ENCODE data around the gene WDR33. TPM values are rescaled to one million over a fixed set of nuclear protein-coding genes. Genes with fewer than 3 reads are reported as not detected.
A peak's percentile ranks its signal among the peaks of the same experiment; 100 is the strongest.

The WDR33 gene
- total and polyA plus RNA-seq, 2 donors from 2014 or later, result 19.8 to 60.2 TPM

GRCh38 chr2:127769587-127769986, 41.4 kb downstream of the WDR33 start:
- Histone ChIP-seq H3K9me3 (ENCODE audit: control insufficient read depth in 2 of 3, insufficient read depth in 1 of 3, low read length in 3 of 3) (no peaks in the 10 kb centered on the region), H3K9ac (ENCODE audit: low read length in 3 of 3) (no peak overlapping the region), H3K4me3 (ENCODE audit: low read length in 3 of 3) (no peak overlapping the region), H3K4me1 (ENCODE audit: control insufficient read depth in 2 of 3, insufficient read depth in 2 of 3, low read depth in 1 of 3, low read length in 3 of 3) (peaks cover 2 to 4% (median 3%) of the 10 kb centered on the region in 3 donors), H3K36me3 (ENCODE audit: control insufficient read depth in 2 of 3, insufficient read depth in 3 of 3, low read length in 3 of 3) (peaks cover 5 to 23% (median 7%) of the 10 kb centered on the region in 3 donors), H3K27me3 (ENCODE audit: control insufficient read depth, insufficient read depth, low read length) (no peaks in the 10 kb centered on the region), H3K27ac (ENCODE audit: low read depth in 2 of 2, low read length in 2 of 2) (no peak overlapping the region)
- TF ChIP-seq CTCF (IDR thresholded peaks at IDR 0.05; ENCODE audit: borderline replicate concordance, extremely low read depth, insufficient read depth), result no peak
- DNase-seq (no peak), FAIRE-seq (no peak)
- intact Hi-C loops (cut with DNase I), result no loop called here

DNA sequence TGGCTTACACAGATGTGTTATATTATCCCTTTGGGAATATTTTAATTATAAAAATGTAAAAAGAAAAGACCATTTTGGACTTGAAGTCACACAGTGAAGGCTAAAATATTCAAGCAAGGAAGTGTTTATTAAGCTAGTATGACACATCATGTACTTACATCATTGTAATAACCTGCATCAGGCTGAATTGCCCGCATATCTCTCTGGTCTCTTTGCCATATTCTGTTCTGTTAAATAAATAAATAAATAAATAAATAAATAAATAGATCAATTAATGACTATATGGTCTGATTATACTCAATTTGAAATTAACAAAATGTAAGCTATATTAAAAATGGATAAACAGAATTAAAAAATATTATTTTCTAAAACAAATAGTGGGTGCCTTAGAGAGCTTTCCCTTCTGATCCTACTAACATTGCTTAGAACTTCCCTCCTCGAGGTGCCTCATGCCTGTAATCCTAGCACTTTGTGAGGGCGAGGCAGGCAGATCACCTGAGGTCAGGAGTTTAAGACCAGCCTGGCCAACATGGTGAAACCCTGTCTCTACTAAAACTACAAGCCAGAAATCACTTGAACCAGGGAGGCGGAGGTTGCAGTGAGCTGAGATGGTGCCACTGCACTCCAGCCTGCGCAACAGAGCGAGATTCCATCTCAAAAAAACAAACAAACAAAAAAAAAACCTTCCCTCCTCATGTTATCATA, 42.0 kb downstream of the WDR33 start:
- FAIRE-seq (peak; percentile 15), DNase-seq (no peak)
- H3K4me3 ChIP-seq (ENCODE audit: low read length in 3 of 3), result no peak overlapping the region
- H3K9me3 ChIP-seq (ENCODE audit: control insufficient read depth in 2 of 3, insufficient read depth in 1 of 3, low read length in 3 of 3), result no peaks in the 10 kb centered on the region
- intact Hi-C loops (cut with DNase I), result no loop called here
- peaks cover 2 to 4% (median 3%) of the 10 kb centered on the region in 3 donors for H3K4me1 ChIP-seq (ENCODE audit: control insufficient read depth in 2 of 3, insufficient read depth in 2 of 3, low read depth in 1 of 3, low read length in 3 of 3)
- H3K9ac ChIP-seq (ENCODE audit: low read length in 3 of 3), result no peak overlapping the region
- H3K36me3 ChIP-seq (ENCODE audit: control insufficient read depth in 2 of 3, insufficient read depth in 3 of 3, low read length in 3 of 3), result peaks cover 9 to 29% (median 10%) of the 10 kb centered on the region in 3 donors
- no peak overlapping the region for H3K27ac ChIP-seq (ENCODE audit: low read depth in 2 of 2, low read length in 2 of 2)
- no peaks in the 10 kb centered on the region for H3K27me3 ChIP-seq (ENCODE audit: control insufficient read depth, insufficient read depth, low read length)
- TF ChIP-seq CTCF (IDR thresholded peaks at IDR 0.05; ENCODE audit: borderline replicate concordance, extremely low read depth, insufficient read depth), result no peak

GRCh38 chr2:127763776-127764175, 47.2 kb downstream of the WDR33 start:
- TF ChIP-seq CTCF (IDR thresholded peaks at IDR 0.05; ENCODE audit: borderline replicate concordance, extremely low read depth, insufficient read depth), result no peak
- no peak overlapping the region for H3K27ac ChIP-seq (ENCODE audit: low read depth in 2 of 2, low read length in 2 of 2)
- no peaks in the 10 kb centered on the region for H3K4me1 ChIP-seq (ENCODE audit: control insufficient read depth in 2 of 3, insufficient read depth in 2 of 3, low read depth in 1 of 3, low read length in 3 of 3)
- H3K9ac ChIP-seq (ENCODE audit: low read length in 3 of 3), result no peak overlapping the region
- peak in 1 of 5 donors; percentile 9 for DNase-seq
- peaks cover 21 to 45% (median 30%) of the 10 kb centered on the region in 3 donors for H3K36me3 ChIP-seq (ENCODE audit: control insufficient read depth in 2 of 3, insufficient read depth in 3 of 3, low read length in 3 of 3)
- H3K4me3 ChIP-seq (ENCODE audit: low read length in 3 of 3), result no peak overlapping the region
- no peak for FAIRE-seq
- H3K9me3 ChIP-seq (ENCODE audit: control insufficient read depth in 2 of 3, insufficient read depth in 1 of 3, low read length in 3 of 3), result no peaks in the 10 kb centered on the region
- intact Hi-C loops (cut with DNase I), result no loop called here
- H3K27me3 ChIP-seq (ENCODE audit: control insufficient read depth, insufficient read depth, low read length), result no peaks in the 10 kb centered on the region
